Vagina (tissue), 2 donors: ENCODE results near the gene ADAMTS14. TPM values are rescaled to one million over a fixed set of nuclear protein-coding genes. Genes with fewer than 3 reads are reported as not detected.

Experiments
- DNase-seq, 2 donors: peaks; one replicate each; pipeline ENCODE4 v3.0.0-alpha.2; 2017; ENCODE audit errors: extremely low spot score in 2 of 2
- H3K27ac ChIP-seq: fragments of 200-600 bp; sonication (generic); one replicate; pipeline ENCODE4 v1.5.1; 2019
- H3K27me3 ChIP-seq: fragments of 200-600 bp; sonication (generic); one replicate; pipeline ENCODE4 v1.5.1; 2019
- H3K36me3 ChIP-seq, 2 donors: fragments of 200-600 bp; sonication (generic); one replicate each; pipeline ENCODE4 v1.5.1; 2017 to 2019
- H3K4me1 ChIP-seq: fragments of 200-600 bp; sonication (generic); one replicate; pipeline ENCODE4 v1.5.1; 2019
- H3K4me3 ChIP-seq, 2 donors: fragments of 200-600 bp; sonication (generic); 1 replicate in 1 of 2; 2 replicates in 1 of 2; pipeline ENCODE4 v1.5.1; 2016 to 2019
- H3K9me3 ChIP-seq: fragments of 200-600 bp; sonication (generic); one replicate; pipeline ENCODE4 v1.5.1; 2019
- POLR2A ChIP-seq, 2 donors: fragments of 450-650 bp; IDR thresholded peaks; one replicate each; pipeline ENCODE4 v1.6.1; 2017; ENCODE audit warnings: antibody characterized with exemption in 2 of 2, mild to moderate bottlenecking in 2 of 2, moderate library complexity in 2 of 2
- POLR2AphosphoS5 ChIP-seq, 2 donors: sonication (generic); formaldehyde crosslinking; IDR thresholded peaks; one replicate each; pipeline ENCODE4 v1.9.0; 2017; ENCODE audit warnings: antibody characterized with exemption in 2 of 2, mild to moderate bottlenecking in 2 of 2, low read depth in 1 of 2; ENCODE audit not compliant: insufficient read depth in 1 of 2
- intact Hi-C: fragments of 100-400 bp; cut with DNase I; formaldehyde crosslinking; loops from one replicate; pipeline ENCODE4 v1.15.1; 2023
- total RNA-seq: library from RNA; depleted of rRNA; stranded (reverse); fragments of >200 nt; gene quantifications from one replicate; pipeline ENCODE4 v1.2.3, GENCODE V29; 2016
- TF ChIP-seq, protein P1 (sequence below), 3 experiments: fragments of 450-650 bp in 2 of 3; fragments of 200-600 bp in 1 of 3; sonication (generic) in 1 of 3; IDR thresholded peaks; one replicate each; pipeline ENCODE4 v1.5.1; 2017 to 2019; ENCODE audit warnings: antibody characterized with exemption in 3 of 3, mild to moderate bottlenecking in 2 of 3, moderate library complexity in 2 of 3

ADAMTS14 gene
- total RNA-seq, 1 donor from 2014 or later = not detected

DNA sequence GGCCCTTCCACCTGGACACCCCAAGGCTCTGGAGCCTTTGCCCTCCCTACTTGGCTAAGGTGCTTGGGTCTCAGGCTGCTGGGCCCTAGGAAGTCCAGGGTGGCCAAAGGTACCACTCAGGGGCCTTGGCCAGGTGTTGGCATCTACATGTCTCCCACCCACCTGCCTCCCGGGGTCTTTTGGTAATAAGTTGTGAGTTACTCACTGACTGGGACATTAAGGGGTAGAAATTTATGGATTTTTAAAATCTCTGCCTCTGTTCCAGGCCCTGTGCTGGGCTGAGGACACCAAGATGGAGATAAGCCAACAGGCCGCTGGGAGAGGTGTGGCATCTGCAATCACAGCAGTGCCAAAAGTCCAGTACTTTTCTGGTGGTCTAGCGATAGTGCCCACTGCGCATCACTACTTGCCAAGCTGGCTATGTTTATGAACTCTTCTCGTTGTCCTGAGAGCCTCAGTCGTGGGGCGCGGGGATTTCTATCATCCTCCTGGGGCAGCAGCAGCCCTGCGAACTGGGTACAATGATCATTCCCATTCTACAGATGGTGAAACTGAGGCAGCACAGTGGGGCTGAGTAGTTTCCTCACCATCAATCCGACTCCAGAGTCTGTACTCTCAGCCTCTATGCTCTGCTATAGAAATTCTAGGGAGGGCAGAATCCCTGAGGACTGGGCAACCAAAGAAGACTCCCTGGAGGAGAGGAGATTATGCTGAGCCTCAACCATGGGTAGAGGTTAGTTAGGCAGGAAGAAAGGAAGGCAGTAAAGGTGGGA, 76.7 kb downstream of the ADAMTS14 start:
- Histone ChIP-seq H3K27ac (no peak overlapping the region), H3K4me1 (no peaks in the 10 kb centered on the region), H3K36me3 (no peaks in the 10 kb centered on the region), H3K4me3 (no peak overlapping the region), H3K9me3 (no peaks in the 10 kb centered on the region), H3K27me3 (no peaks in the 10 kb centered on the region)
- intact Hi-C loops = no loop called here
- no peak for TF ChIP-seq POLR2A (IDR thresholded peaks at IDR 0.05)
- no peak for TF ChIP-seq POLR2AphosphoS5 (IDR thresholded peaks at IDR 0.05; ENCODE audit: insufficient read depth in 1 of 2, low read depth in 1 of 2)
- TF ChIP-seq, protein P1, sequence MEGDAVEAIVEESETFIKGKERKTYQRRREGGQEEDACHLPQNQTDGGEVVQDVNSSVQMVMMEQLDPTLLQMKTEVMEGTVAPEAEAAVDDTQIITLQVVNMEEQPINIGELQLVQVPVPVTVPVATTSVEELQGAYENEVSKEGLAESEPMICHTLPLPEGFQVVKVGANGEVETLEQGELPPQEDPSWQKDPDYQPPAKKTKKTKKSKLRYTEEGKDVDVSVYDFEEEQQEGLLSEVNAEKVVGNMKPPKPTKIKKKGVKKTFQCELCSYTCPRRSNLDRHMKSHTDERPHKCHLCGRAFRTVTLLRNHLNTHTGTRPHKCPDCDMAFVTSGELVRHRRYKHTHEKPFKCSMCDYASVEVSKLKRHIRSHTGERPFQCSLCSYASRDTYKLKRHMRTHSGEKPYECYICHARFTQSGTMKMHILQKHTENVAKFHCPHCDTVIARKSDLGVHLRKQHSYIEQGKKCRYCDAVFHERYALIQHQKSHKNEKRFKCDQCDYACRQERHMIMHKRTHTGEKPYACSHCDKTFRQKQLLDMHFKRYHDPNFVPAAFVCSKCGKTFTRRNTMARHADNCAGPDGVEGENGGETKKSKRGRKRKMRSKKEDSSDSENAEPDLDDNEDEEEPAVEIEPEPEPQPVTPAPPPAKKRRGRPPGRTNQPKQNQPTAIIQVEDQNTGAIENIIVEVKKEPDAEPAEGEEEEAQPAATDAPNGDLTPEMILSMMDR (IDR thresholded peaks at IDR 0.05) = no peak
- no peak for DNase-seq

DNA sequence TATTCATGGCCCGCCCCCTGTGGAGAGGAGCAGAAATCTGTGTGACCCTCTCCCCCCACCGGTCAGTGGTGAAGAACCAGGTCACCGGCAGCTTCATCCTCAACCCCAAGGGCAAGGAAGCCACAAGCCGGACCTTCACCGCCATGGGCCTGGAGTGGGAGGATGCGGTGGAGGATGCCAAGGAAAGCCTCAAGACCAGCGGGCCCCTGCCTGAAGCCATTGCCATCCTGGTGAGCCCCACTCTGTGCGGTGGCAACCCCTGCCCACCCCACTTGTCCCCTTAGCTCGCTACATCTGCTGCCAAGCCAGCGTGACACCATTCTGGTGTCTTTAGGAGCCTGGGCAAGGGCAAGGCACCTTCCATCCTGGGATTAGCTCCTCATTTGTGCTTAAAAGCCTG, 77.5 kb downstream of the ADAMTS14 start:
- H3K4me3 ChIP-seq = no peak overlapping the region
- no peaks in the 10 kb centered on the region for H3K4me1 ChIP-seq
- TF ChIP-seq POLR2A (IDR thresholded peaks at IDR 0.05) (no peak), POLR2AphosphoS5 (IDR thresholded peaks at IDR 0.05; ENCODE audit: insufficient read depth in 1 of 2, low read depth in 1 of 2) (no peak)
- TF ChIP-seq, protein P1 (IDR thresholded peaks at IDR 0.05) = no peak
- H3K9me3 ChIP-seq = no peaks in the 10 kb centered on the region
- H3K27ac ChIP-seq = no peak overlapping the region
- DNase-seq = no peak
- H3K27me3 ChIP-seq = no peaks in the 10 kb centered on the region
- intact Hi-C loops = no loop called here
- no peaks in the 10 kb centered on the region for H3K36me3 ChIP-seq

DNA sequence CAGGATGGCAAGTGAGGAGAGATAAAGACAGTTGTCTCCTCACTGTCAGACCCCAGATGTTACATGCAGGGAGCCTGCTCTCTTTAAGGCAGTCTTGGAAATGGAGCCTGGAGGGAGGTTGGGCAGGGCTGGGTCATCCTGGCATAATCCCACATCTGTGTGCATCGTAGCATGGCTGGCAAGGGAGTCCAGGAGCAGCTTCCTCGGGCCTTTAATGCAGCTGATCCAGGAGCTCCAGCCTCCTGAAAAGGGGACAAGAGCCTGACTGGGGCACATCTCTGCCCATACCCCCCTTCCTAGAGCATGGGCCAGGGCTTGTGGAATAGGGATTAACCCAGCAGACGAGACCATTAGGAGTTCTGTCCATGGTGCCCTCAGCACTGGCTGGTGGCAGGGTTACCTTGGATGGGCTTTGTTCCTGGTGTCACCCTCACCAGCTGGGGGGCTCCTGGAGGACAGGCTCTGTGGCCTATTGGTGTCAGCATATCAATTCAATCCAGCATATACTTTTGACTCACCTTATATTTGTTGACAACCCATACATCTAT, 77.9 kb downstream of the ADAMTS14 start:
- Histone ChIP-seq H3K27me3 (no peaks in the 10 kb centered on the region), H3K9me3 (no peaks in the 10 kb centered on the region), H3K4me3 (no peak overlapping the region), H3K36me3 (no peaks in the 10 kb centered on the region), H3K4me1 (no peaks in the 10 kb centered on the region), H3K27ac (no peak overlapping the region)
- TF ChIP-seq POLR2AphosphoS5 (IDR thresholded peaks at IDR 0.05; ENCODE audit: insufficient read depth in 1 of 2, low read depth in 1 of 2) = no peak
- TF ChIP-seq POLR2A (IDR thresholded peaks at IDR 0.05) = no peak
- TF ChIP-seq, protein P1 (IDR thresholded peaks at IDR 0.05) = no peak
- intact Hi-C loops = no loop called here
- DNase-seq = no peak

DNA sequence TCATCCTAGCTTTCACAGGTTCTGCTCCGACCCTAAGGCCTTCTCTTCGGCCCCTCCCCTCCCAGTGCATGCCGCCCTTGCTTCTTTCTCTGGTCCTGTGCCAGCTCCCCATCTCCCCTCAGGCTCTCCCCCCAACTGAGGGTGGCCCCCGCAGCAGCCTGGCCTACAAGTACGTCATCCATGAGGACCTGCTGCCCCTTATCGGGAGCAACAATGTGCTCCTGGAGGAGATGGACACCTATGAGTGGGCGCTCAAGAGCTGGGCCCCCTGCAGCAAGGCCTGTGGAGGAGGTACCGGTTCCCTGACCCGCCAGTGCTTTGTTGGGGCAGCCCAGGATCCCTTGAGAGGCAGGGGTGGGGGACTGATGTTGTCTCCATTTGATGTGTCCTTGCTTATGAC, 79.0 kb downstream of the ADAMTS14 start:
- Histone ChIP-seq H3K4me3 (no peak overlapping the region), H3K4me1 (no peaks in the 10 kb centered on the region), H3K9me3 (no peaks in the 10 kb centered on the region), H3K27me3 (no peaks in the 10 kb centered on the region), H3K27ac (no peak overlapping the region), H3K36me3 (no peaks in the 10 kb centered on the region)
- TF ChIP-seq, protein P1 (IDR thresholded peaks at IDR 0.05) = no peak
- TF ChIP-seq POLR2A (IDR thresholded peaks at IDR 0.05) = no peak
- no peak for TF ChIP-seq POLR2AphosphoS5 (IDR thresholded peaks at IDR 0.05; ENCODE audit: insufficient read depth in 1 of 2, low read depth in 1 of 2)
- intact Hi-C loops = no loop called here
- DNase-seq = no peak

DNA sequence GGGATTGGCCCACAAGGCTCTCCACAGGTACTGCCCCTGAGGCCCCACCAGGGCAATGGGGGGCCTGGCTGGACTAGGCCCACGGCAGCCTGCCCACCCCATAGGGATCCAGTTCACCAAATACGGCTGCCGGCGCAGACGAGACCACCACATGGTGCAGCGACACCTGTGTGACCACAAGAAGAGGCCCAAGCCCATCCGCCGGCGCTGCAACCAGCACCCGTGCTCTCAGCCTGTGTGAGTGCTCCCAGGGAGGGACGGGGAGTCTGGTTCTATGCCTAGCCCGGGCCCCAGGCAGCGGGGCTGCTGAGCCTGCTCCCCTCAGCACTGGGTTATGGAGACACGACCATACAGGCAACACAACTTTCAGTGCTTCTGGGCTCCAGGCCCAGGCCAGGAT, 79.7 kb downstream of the ADAMTS14 start:
- DNase-seq = no peak
- Histone ChIP-seq H3K27ac (no peak overlapping the region), H3K4me1 (no peaks in the 10 kb centered on the region), H3K27me3 (no peaks in the 10 kb centered on the region), H3K9me3 (no peaks in the 10 kb centered on the region), H3K4me3 (no peak overlapping the region), H3K36me3 (no peaks in the 10 kb centered on the region)
- no peak for TF ChIP-seq POLR2A (IDR thresholded peaks at IDR 0.05)
- TF ChIP-seq POLR2AphosphoS5 (IDR thresholded peaks at IDR 0.05; ENCODE audit: insufficient read depth in 1 of 2, low read depth in 1 of 2) = no peak
- TF ChIP-seq, protein P1 (IDR thresholded peaks at IDR 0.05) = no peak
- intact Hi-C loops = no loop called here
